ENCODE data around the gene HDAC11. TPM values are rescaled to one million over a fixed set of nuclear protein-coding genes. Genes with fewer than 3 reads are reported as not detected.

HDAC11 gene
- polyA plus RNA-seq, 2 of the 4 experiments (the other 2 are of a cell fraction), result 5.6 to 8.4 TPM

- CTCF ChIA-PET, result interaction anchor here (0.9 to 5.5 kb wide), 6 partner anchors 8 to 120 kb away, joined by 4 to 29 read pairs (median 13); no protein-coding TSS in a partner anchor
Observed at GRCh38 chr3:13537244-13537908, 57.3 kb downstream of the HDAC11 start.

GRCh38 chr3:13537909-13538296 lies 57.8 kb downstream of the HDAC11 start:
- TF ChIP-seq EP300 (IDR thresholded peaks at IDR 0.05) (0 out of 5 replicates have a peak, but pooled peaks of 1 of the 2 experiments have one; percentile 20), ATOH8 (CRISPR knock-in tag; IDR thresholded peaks at IDR 0.05; ENCODE audit: low read depth) (no peak), CHD4 (IDR thresholded peaks at IDR 0.05; ENCODE audit: borderline replicate concordance) (no peak), RNF2 (IDR thresholded peaks at IDR 0.05; ENCODE audit: borderline replicate concordance, low read depth) (no peak), REST (IDR thresholded peaks at IDR 0.05) (no peak), NPAS2 (CRISPR knock-in tag; IDR thresholded peaks at IDR 0.05; ENCODE audit: borderline replicate concordance) (no peak), EHF (CRISPR knock-in tag; IDR thresholded peaks at IDR 0.05) (no peak), CBX8 (IDR thresholded peaks at IDR 0.05) (no peak), NR3C1 (IDR thresholded peaks at IDR 0.05) (no peak), MAX (IDR thresholded peaks at IDR 0.05) (peak; percentile 56), CTCF (IDR thresholded peaks at IDR 0.05) (no peak), JUNB (IDR thresholded peaks at IDR 0.05) (no peak), E2F6 (IDR thresholded peaks at IDR 0.05; ENCODE audit: borderline replicate concordance, low read depth) (no peak), TP53 (CRISPR knock-in tag; IDR thresholded peaks at IDR 0.05) (no peak), RFX5 (IDR thresholded peaks at IDR 0.05) (no peak), BHLHE40 (IDR thresholded peaks at IDR 0.05; ENCODE audit: low read depth, low read length) (no peak), FOSL2 (IDR thresholded peaks at IDR 0.05) (no peak), FOSL2 (CRISPR knock-in tag; IDR thresholded peaks at IDR 0.05) (peak; percentile 73), TFCP2L1 (CRISPR knock-in tag; IDR thresholded peaks at IDR 0.05) (no peak), JUN (IDR thresholded peaks at IDR 0.05) (no peak), MYC (IDR thresholded peaks at IDR 0.05; ENCODE audit: borderline replicate concordance, low read length) (no peak), CHD2 (IDR thresholded peaks at IDR 0.05; ENCODE audit: low read length, partially characterized antibody) (no peak), POLR2A (IDR thresholded peaks at IDR 0.05; ENCODE audit: low read length) (no peak)
- no peak for FAIRE-seq
- peak; percentile 72 to 84 for DNase-seq (ENCODE audit: low read depth in 1 of 2, low spot score in 1 of 2)
- Histone ChIP-seq H3K4me1 (peaks cover 45% of the 10 kb centered on the region), H3K4me3 (no peak overlapping the region), H3K4me2 (peak overlapping the region; percentile 39), H3K27ac (peak overlapping the region; percentile 63 to 83), H3K9me3 (peaks cover 11% of the 10 kb centered on the region; the same call in 2 of the 3 replicates)
- WGBS (ENCODE audit: missing lambda C conversion rate), result 7% methylated on average over 6 of the region's 6 CpGs
- ChIA-PET CTCF (interaction anchor here (0.9 to 5.5 kb wide), 8 partner anchors 9 to 119 kb away, joined by 4 to 29 read pairs (median 13); no protein-coding TSS in a partner anchor), POLR2A (no interaction called here)
- peak; percentile 73 to 87 for ATAC-seq

More at GRCh38 chr3:13537244-13537908, 57.3 kb downstream of the HDAC11 start:
- Histone ChIP-seq H3K9me3 (peaks cover 11% of the 10 kb centered on the region; the same call in 2 of the 3 replicates), H3K4me3 (no peak overlapping the region), H3K27ac (peak overlapping the region; percentile 63 to 83; a peak in 5 of 6 replicates), H3K4me1 (peaks cover 44% of the 10 kb centered on the region), H3K4me2 (peak overlapping the region; percentile 39)
- no peak for FAIRE-seq
- ATAC-seq, result 0 out of 6 replicates have a peak, but pooled peaks of 1 of the 2 experiments have one; percentile 8
- POLR2A ChIA-PET, result no interaction called here
- no peak for DNase-seq (ENCODE audit: low read depth in 1 of 2, low spot score in 1 of 2)
- TF ChIP-seq ZC3H11A (IDR thresholded peaks at IDR 0.05), result no peak
- no peak for TF ChIP-seq NFE2L2 (conservative IDR thresholded peaks at IDR 0.05; ENCODE audit: low read length)
- TF ChIP-seq JUNB (IDR thresholded peaks at IDR 0.05), result no peak; the same call in 1 of the 2 replicates
- TF ChIP-seq GATA3 (IDR thresholded peaks at IDR 0.05; ENCODE audit: borderline replicate concordance), result no peak
- no peak for TF ChIP-seq FOXS1 (CRISPR knock-in tag; IDR thresholded peaks at IDR 0.05)
- TF ChIP-seq ZFP36 (IDR thresholded peaks at IDR 0.05; ENCODE audit: borderline replicate concordance, partially characterized antibody), result no peak
- no peak for TF ChIP-seq HOXB13 (CRISPR knock-in tag; IDR thresholded peaks at IDR 0.05; ENCODE audit: low read depth)
- no peak for TF ChIP-seq EHF (CRISPR knock-in tag; IDR thresholded peaks at IDR 0.05)
- TF ChIP-seq EP300 (IDR thresholded peaks at IDR 0.05), result no peak
- TF ChIP-seq ZNF302 (CRISPR knock-in tag; IDR thresholded peaks at IDR 0.05), result no peak
- no peak for TF ChIP-seq CHD2 (IDR thresholded peaks at IDR 0.05; ENCODE audit: low read length, partially characterized antibody)
- no peak for TF ChIP-seq FOSB (CRISPR knock-in tag; IDR thresholded peaks at IDR 0.05)
- TF ChIP-seq HEYL (CRISPR knock-in tag; IDR thresholded peaks at IDR 0.05), result no peak
- TF ChIP-seq CHD4 (IDR thresholded peaks at IDR 0.05; ENCODE audit: borderline replicate concordance), result no peak
- WGBS (ENCODE audit: missing lambda C conversion rate), result 90% methylated on average over 6 of the region's 6 CpGs

Measured in A549 (cell line).